ENCODE measurements around the gene ABTB2. TPM values are rescaled to one million over a fixed set of nuclear protein-coding genes. Genes with fewer than 3 reads are reported as not detected.

The ABTB2 gene
- total RNA-seq, 1 experiment from 2014 or later: 5.5 TPM

DNA sequence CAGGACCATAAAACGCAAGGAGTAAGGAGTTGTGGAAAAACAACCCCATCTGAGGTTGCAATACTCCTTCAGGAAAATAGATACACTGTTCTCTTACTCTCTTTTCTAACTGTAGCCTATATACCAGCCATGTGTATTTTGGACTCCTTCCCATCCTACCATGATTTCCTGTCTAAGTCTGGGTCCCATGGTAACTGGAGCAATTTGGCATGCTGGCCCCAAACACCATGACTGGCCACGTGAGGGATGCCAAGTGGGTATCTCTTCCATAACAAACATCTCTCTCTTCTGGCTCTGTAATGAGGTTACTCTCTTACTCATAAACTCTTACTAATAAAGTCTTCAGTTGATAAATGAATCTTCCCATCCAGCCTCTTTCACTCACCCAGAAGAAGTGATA, 26.5 kb downstream of the ABTB2 start:
- Histone ChIP-seq H3K4me1 (ENCODE audit: insufficient read depth, low read length) (no peaks in the 10 kb centered on the region), H3K4ac (ENCODE audit: low read depth, low read length) (no peak overlapping the region), H2BK12ac (ENCODE audit: insufficient read length, low read depth, low read length) (no peak overlapping the region), H3K9ac (ENCODE audit: extremely low read depth, insufficient read length, low read length) (no peak overlapping the region), H3K23me2 (ENCODE audit: insufficient read length, low read depth, low read length, poor library complexity, severe bottlenecking) (no peaks in the 10 kb centered on the region), H4K91ac (ENCODE audit: insufficient read length, low read depth, low read length) (no peak overlapping the region), H3K18ac (ENCODE audit: insufficient read length, low read depth, low read length) (no peak overlapping the region), H2BK5ac (ENCODE audit: insufficient read length, low read length) (no peak overlapping the region), H3K27me3 (ENCODE audit: insufficient read depth, low read length) (no peaks in the 10 kb centered on the region), H3K56ac (ENCODE audit: insufficient read length, low read depth, low read length) (no peak overlapping the region), H3K27ac (ENCODE audit: insufficient read length, low read depth, low read length) (no peak overlapping the region), H4K20me1 (ENCODE audit: control insufficient read depth, insufficient read depth, insufficient read length) (no peaks in the 10 kb centered on the region), H3K9me3 (ENCODE audit: control insufficient read depth, low read depth, low read length) (no peaks in the 10 kb centered on the region), H4K5ac (ENCODE audit: insufficient read length, low read depth, low read length) (no peak overlapping the region), H3T11ph (ENCODE audit: low read length) (no peak overlapping the region), H2AFZ (ENCODE audit: low read length) (no peak overlapping the region), H3K79me2 (ENCODE audit: insufficient read depth, low read length) (no peaks in the 10 kb centered on the region), H3K23ac (ENCODE audit: insufficient read length, low read depth, low read length) (no peak overlapping the region), H2BK20ac (ENCODE audit: low read depth, low read length, poor library complexity, severe bottlenecking) (no peak overlapping the region), H4K8ac (replicated peaks; ENCODE audit: insufficient read length, low read depth, low read length) (no peak overlapping the region), H2AK5ac (ENCODE audit: insufficient read length, low read length) (no peak overlapping the region), H3K14ac (ENCODE audit: insufficient read depth, low read length) (no peak overlapping the region), H3K79me1 (ENCODE audit: insufficient read depth, low read depth, low read length, poor library complexity, severe bottlenecking) (no peaks in the 10 kb centered on the region), H2BK120ac (ENCODE audit: low read depth, low read length, poor library complexity, severe bottlenecking) (no peak overlapping the region), H3K4me2 (ENCODE audit: insufficient read depth, insufficient read length, low read length) (no peak overlapping the region), H2BK15ac (ENCODE audit: low read depth, low read length) (no peak overlapping the region)
- Mint-ChIP-seq H3K36me3 (ENCODE audit: insufficient read depth in 1 of 3, low read depth in 3 of 3) (no peaks in the 10 kb centered on the region), H3K9me3 (no peaks in the 10 kb centered on the region), H3K4me1 (peaks cover 21% of the 10 kb centered on the region in 2 experiments), H3K27me3 (ENCODE audit: low read depth) (no peaks in the 10 kb centered on the region), H3K27ac (no peak overlapping the region), H3K4me3 (no peak overlapping the region)
- no CpG with 5 or more reads among the region's 2 CpGs for WGBS (ENCODE audit: extremely low coverage, insufficient read length, low lambda C conversion rate)
- no peak for DNase-seq
- TF ChIP-seq CTCF (conservative IDR thresholded peaks at IDR 0.05): no peak
